ENCODE data around the gene DUSP22.

The DUSP22 gene

DNA sequence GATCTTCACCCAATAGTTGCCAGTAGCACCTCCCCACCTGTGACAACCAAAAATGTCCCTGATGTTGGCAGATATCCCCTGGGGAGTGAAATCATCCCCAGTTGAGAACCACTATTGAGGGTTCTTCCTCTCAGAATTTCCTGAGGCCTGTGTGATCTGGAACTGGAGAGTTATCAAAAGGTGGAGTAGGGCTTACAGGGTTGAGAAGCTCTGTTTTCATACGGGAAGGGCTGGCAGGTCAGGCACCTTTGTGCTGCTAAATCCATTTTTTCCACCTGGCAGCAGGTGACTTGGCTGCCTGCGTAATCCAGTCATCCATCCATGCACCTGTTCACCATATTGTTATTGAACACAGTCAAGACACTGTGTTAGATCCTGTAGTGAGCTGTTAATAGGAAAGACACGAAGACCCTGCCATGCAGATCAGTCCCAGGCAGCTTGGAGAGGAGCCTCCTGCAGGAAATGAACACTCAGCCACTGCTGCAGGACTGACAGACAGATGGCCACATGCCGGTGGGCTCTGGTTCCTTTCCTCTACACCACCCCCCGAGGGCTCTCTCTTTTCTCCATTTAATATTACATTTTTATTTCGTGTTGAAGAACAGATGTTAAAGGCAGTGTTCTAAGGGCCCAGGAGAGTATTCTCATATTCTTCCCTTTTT is 5.4 kb downstream of the DUSP22 start:
- no peak for DNase-seq

DNA sequence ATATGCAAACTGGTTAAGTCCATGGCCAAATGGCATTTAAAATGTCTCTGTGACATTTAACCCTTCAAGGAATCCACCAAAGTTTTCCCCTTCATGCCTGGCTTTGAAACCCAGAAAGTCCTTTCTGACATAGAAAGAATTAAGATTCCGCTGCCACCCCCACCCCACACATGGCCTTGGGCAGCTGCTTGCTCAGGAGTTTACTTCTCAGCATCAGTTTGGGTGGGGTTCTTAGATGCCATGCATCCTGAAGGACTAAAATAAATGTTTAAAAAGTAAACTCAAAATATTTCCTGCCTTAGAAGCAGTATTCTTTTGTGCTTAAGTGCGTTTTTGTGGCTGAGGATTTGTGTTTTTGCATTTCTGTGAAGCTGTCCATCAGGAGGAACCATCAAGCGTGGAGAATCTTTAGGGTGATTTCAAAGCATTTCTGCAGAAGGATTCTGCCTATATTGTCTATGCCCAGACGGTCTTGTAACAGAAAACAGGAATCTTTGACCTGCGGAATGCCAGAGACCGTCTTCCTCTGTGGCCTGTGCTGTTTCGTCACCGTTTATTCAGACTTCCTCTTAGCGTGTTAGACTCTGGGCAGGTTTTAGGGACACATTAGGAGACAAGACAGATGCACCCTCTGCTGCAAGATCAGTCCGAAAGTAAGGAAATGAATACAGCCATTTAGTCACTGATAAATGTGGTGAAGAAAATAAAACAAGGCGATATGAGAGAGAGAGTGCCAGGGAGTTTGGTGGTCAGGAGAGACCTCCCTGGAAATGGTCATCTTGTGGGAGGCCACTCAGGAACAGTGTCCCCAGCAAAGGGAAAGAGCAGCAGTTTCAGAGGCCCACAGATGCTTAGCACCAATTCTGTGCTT is 6.2 kb downstream of the DUSP22 start:
- no peak for DNase-seq

- DNase-seq, result no peak
These were observed 7.1 kb downstream of the DUSP22 start for GRCh38 chr6:299104-299980.

DNA sequence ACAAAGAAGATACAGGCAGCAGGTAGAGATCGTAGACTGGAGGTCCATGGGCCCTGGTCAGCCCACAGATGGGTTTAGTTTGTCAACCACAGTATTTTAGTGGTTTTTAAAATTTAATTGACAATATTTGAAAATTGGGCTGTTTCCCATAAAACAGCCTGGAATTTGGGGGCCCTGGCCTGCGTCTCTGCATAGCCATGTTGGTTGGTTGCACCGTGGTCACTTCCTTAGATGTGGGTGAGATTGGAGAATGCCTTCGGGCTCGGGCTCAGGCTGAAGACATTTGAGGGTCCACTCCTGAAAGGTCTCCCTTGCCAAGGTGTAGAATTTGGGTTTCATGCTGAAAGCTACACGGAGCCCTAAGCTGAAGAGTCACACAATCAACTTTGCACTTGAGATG is 7.7 kb downstream of the DUSP22 start:
- DNase-seq, result no peak

GRCh38 chr6:300494-301198 is 8.4 kb downstream of the DUSP22 start:
- no peak for DNase-seq

DNA sequence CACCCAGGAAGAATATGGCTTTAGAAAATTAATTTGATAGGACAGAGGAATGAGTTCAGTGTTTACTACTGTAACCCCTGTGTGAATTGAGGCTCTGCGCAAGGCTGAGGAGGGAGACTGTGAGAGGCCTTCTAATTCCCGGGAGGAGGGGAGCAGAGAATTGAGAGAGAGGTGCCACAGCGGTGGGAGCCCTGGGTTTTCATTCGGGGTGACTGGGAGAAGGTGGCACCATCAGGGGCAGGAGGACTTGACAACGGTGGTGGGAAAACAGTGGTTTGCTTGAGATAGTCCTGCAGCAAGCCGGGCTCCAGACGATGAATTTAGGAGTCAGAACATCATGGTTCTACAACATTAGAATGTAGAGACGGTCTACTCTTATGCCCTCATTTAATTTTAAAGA is 9.2 kb downstream of the DUSP22 start:
- no peak for DNase-seq

DNA sequence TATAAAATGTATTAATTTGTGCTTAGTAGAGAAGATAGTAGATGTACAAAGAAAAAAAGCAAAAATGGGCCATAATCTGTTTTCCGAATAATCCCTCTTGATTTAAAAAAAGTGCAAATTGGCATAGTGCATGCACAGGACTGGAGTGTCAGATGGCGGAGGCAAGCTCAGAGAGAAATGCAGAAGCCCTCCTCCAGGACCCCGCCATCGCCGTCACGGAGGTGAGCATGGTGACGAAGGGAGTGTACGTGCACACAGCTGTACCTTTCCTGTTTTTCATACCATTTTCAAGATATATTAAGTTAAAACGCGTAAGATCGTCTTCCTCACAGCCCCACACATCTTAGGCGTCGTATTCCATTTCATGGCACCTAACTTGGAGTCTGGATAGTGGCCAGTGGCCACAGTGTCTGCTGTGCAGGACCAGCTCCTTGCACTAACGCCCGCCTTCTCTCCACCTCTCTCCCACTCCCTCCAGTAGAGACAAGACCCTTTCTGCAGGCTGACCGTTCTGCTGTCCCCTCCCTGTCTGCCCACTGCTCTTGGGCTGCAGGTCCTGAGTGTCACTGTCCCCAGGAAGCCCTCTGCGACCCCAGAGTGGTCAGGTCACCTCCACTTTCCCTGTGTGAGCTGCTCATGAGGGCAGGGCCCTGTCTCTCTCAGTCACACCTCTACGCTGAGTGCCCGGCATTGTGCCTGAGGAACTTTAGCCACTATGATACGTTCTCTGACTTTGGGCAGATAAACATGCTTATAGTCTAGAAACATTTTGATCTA is 9.8 kb downstream of the DUSP22 start:
- DNase-seq, result no peak

DNA sequence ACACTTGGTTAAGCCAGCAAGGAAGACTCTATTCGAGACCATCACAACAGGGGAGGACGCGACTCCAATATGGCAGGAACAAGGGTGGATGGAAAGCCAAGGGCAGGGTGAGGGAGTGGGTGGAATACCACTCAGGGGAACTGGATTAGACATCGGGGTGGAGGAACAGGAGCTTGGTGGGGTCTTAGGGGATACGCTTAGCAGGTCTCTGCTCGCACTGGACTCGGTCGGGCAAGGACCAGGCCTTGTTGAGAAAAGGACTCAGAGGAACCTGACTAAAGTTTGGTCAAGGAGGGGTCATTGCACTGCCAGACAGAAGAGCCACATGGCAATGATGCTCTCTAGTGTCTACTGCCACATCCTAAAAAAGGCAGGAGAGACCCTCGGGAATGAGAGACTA is 10.5 kb downstream of the DUSP22 start:
- no peak for DNase-seq

- no peak for DNase-seq
These were observed 11.0 kb downstream of the DUSP22 start for GRCh38 chr6:303263-303662.

DNA sequence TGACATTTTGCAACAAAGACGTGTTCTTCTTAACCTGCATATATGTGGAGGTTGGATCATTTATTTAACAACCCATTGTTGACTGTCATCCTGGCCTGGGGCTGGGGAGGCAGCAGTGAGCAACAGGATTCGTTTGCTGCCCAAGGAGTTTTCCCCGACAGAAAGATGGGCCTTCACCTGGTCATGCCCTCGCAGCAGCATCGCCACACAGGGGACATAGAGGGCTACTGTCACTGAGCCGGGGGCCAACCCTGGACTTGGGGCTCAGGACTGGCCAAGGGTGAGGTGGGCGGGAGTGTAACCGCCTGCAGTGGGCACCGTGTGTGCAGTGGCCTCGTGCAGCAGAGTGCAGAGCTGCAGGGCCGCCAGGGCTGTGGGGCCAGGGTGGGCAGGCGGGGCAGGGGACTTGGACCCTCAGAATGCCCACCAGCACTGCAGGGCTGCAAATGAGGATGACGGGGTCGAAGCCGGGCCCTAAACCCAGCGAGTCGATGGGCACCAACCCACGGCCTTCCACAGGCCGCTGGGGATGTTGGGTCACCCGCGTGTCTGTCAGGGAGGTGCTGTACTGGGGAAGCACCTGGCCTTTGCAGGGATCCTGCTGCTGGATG is 11.8 kb downstream of the DUSP22 start:
- no peak for DNase-seq

- DNase-seq, result no peak
These were observed 12.6 kb downstream of the DUSP22 start for GRCh38 chr6:304833-305370.

DNA sequence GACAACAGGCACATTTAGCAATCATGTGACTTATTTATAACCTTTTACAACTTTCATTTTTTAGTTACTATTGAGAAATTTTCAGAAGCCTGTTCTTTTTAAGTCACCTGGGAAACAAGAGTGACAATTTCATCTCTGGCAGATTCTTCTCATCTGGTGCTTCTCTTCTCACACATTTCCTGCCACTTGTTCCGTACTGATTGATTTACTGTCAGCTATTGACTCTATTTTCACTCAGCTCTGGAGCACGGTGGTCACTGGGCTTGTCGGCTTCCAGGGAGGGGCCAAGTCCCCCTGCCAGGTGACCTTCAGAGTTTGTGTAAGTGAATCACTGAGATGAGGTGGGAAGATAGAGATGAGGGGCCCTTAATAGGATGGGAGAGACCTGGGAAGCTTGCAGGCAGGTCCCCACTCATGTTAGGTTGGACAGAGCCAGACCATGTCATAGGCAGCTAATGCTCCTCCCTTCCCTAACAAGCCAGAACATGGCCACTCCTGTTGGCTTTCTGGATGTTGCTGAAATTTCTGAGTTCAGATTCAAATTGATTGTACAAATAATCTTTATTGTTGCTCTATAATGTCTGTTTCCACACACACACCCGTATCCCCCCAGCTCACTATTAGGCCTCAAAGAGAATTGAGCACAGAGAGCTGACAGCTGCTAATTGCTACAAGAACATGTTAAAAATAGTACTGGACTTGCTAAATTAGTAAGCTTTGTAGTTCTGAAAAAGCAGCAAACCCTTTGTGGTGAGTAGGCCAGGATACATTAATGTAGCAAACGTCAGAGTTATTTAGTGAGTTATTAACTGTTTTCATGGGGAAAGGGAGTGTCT is 13.3 kb downstream of the DUSP22 start:
- DNase-seq, result no peak

DNA sequence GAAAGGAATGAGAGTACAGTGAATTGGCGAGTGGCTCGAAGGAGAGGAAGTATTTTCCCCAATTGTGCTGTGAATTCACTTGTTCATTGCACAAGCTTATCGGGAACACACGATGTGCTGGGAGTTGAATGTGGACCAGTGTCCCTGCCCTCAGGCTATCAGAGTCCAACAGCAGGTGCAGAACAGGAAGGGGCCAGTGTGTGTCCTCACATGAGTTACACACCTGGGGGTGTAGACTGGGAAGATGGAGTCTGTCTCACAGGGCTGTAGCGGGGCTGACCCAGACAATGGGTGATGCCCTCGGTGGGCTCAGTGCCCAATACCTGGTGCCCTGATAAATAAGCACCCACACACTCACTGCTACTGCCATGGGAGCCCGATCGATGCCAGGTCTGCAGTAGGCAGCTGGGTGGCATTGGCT is 14.4 kb downstream of the DUSP22 start:
- DNase-seq, result no peak

GRCh38 chr6:307065-307814 is 15.0 kb downstream of the DUSP22 start:
- no peak for DNase-seq

DNA sequence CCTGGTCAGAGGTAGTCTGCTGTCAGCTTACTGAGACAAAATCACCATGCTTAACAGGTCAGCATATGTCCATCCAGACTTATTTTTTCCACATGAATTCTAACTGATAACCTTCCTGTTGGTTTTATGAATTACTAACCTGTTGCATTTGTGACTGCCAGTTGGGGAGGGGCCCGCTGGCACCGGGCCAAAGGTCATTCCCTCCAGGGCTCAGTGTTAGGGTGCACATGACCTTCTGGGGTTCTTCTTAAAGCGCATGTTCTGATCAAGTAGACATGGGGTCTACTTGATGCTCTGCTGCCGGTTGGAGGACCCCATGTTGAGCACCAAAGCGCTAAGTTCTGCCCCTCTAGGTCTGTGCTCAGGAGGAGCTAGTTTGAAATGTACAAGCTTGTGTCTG is 15.6 kb downstream of the DUSP22 start:
- no peak for DNase-seq

GRCh38 chr6:308307-308706 is 16.0 kb downstream of the DUSP22 start:
- DNase-seq, result no peak

DNA sequence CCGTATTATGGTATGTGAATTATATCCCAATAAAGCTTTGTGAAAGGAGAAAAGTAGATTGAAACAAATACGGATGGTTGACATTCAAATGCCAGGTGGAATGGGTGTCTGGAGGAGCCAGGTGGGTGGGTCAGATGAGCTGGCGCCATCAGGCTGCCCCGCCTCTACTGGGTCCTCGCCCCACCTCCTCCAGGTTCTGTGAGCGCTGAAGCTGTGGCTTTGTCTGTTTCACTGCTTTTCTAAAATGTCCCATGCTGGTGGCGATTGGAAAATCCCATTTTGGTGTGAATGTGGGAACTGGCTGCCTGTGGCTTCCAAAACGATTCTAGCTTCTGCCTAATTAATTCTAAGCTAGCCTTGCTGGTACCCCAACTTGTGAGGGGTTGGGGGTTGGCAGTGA is 16.5 kb downstream of the DUSP22 start:
- DNase-seq, result no peak

DNA sequence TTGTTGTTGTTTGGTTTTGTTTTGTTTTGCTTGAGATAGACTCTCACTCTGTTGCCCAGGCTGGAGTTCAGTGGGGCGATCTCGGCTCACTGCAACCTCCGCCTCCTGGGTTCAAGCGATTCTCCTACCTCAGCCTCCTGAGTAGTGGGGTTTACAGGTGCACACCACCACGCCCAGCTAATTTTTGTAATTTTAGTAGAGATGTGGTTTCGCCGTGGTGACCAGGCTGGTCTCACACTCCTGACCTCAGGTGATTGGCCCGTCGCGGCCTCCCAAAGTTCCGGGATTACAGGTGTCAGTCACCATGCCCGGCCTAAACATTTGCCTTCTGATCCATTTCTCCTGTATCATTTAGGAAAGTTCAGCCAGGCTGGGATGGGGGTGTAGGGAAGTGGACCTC is 17.7 kb downstream of the DUSP22 start:
- DNase-seq, result no peak

DNA sequence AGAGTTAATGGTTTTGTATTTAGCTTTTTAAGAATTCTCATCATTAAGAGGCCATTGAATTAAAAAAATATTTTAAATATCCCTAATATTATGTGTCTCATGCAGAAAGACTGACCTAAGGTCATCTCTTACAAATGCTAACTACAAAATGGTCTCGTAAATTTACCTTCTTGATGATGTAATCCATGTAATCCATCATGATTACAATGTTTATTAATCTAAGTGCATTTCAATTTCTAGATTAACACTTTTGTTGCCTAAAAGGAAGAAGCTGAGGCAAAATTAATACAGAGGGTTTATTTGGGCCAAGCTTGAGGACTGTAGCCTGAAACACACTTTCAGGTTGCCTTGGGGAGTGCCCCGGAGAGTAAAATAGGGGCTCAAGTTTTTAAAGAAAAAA is 18.4 kb downstream of the DUSP22 start:
- DNase-seq, result no peak
